ENCODE data around the gene SPNS3. TPM values are rescaled to one million over a fixed set of nuclear protein-coding genes. Genes with fewer than 3 reads are reported as not detected.

The SPNS3 gene
- total RNA-seq, 1 experiment from 2014 or later = 0.37 TPM

DNA sequence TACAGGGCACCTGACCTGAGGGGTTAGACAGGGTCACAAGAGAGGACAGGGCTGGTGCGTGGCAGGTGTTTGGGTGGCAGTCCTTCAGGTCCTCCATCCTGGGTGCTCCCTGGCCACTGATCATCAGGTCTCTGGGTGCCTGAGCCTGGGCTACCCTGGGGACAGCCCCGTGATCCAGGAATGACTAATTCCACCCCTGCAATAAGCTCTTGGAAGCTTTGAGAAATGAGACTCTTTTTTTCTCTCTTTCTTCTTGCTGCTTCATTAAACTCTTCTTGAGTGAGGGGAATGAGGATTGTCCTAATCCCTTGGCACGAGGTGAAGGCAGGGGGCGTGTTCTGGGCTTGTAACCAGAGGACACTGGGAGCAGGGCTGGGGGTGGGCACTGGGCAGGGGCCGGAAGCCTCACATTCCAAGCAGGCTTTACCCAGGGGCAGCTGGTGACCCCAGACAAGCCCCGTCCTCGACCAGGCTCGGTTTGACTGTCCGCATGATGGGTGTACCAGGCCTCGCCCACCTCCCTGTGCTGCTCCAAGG, 43.6 kb downstream of the SPNS3 start:
- ATAC-seq (no peak), DNase-seq (ENCODE audit: low read depth, low spot score) (no peak)
- no peak overlapping the region for H3K9ac ChIP-seq (ENCODE audit: low read length)
- intact Hi-C loops (cut with micrococcal nuclease) = no loop called here
- no peaks in the 10 kb centered on the region for H3K27me3 ChIP-seq (ENCODE audit: insufficient read depth, low read length)
- H3K36me3 ChIP-seq (ENCODE audit: control insufficient read depth in 1 of 2, insufficient read depth in 2 of 2, low read length in 2 of 2) = no peaks in the 10 kb centered on the region
- no peaks in the 10 kb centered on the region for H4K20me1 ChIP-seq (ENCODE audit: insufficient read depth)
- H3K79me2 ChIP-seq (ENCODE audit: insufficient read depth, low read length) = no peaks in the 10 kb centered on the region
- H3K27ac ChIP-seq (ENCODE audit: low read depth, low read length) = peak overlapping the region; percentile 50; the same call in 1 of the 2 replicates
- TF ChIP-seq, protein P1, sequence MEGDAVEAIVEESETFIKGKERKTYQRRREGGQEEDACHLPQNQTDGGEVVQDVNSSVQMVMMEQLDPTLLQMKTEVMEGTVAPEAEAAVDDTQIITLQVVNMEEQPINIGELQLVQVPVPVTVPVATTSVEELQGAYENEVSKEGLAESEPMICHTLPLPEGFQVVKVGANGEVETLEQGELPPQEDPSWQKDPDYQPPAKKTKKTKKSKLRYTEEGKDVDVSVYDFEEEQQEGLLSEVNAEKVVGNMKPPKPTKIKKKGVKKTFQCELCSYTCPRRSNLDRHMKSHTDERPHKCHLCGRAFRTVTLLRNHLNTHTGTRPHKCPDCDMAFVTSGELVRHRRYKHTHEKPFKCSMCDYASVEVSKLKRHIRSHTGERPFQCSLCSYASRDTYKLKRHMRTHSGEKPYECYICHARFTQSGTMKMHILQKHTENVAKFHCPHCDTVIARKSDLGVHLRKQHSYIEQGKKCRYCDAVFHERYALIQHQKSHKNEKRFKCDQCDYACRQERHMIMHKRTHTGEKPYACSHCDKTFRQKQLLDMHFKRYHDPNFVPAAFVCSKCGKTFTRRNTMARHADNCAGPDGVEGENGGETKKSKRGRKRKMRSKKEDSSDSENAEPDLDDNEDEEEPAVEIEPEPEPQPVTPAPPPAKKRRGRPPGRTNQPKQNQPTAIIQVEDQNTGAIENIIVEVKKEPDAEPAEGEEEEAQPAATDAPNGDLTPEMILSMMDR (IDR thresholded peaks at IDR 0.05 in 2 of 3, conservative IDR thresholded peaks at IDR 0.05 in 1 of 3; ENCODE audit: borderline replicate concordance in 1 of 3, insufficient read depth in 1 of 3, low read depth in 2 of 3, low read length in 2 of 3) = no peak
- TF ChIP-seq POLR2A (IDR thresholded peaks at IDR 0.05; ENCODE audit: borderline replicate concordance, extremely low read depth, insufficient read depth, insufficient read length) (no peak), EGR1 (IDR thresholded peaks at IDR 0.05; ENCODE audit: low read depth) (no peak), CBX3 (IDR thresholded peaks at IDR 0.05; ENCODE audit: low read depth) (no peak), FOSL1 (IDR thresholded peaks at IDR 0.05; ENCODE audit: low read depth) (no peak), SIN3A (IDR thresholded peaks at IDR 0.05; ENCODE audit: low read depth) (no peak), JUND (IDR thresholded peaks at IDR 0.05) (no peak), POLR2AphosphoS5 (IDR thresholded peaks at IDR 0.05; ENCODE audit: low read depth, low read length) (no peak), EZH2phosphoT487 (IDR thresholded peaks at IDR 0.05; ENCODE audit: borderline replicate concordance) (no peak), SP1 (IDR thresholded peaks at IDR 0.05; ENCODE audit: low read depth) (no peak)
- TF ChIP-seq, protein P2, sequence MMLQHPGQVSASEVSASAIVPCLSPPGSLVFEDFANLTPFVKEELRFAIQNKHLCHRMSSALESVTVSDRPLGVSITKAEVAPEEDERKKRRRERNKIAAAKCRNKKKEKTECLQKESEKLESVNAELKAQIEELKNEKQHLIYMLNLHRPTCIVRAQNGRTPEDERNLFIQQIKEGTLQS (IDR thresholded peaks at IDR 0.05) = no peak
- TF ChIP-seq, protein P3, sequence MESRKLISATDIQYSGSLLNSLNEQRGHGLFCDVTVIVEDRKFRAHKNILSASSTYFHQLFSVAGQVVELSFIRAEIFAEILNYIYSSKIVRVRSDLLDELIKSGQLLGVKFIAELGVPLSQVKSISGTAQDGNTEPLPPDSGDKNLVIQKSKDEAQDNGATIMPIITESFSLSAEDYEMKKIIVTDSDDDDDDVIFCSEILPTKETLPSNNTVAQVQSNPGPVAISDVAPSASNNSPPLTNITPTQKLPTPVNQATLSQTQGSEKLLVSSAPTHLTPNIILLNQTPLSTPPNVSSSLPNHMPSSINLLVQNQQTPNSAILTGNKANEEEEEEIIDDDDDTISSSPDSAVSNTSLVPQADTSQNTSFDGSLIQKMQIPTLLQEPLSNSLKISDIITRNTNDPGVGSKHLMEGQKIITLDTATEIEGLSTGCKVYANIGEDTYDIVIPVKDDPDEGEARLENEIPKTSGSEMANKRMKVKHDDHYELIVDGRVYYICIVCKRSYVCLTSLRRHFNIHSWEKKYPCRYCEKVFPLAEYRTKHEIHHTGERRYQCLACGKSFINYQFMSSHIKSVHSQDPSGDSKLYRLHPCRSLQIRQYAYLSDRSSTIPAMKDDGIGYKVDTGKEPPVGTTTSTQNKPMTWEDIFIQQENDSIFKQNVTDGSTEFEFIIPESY (IDR thresholded peaks at IDR 0.05; ENCODE audit: extremely low read depth, insufficient replicate concordance, low read length) = no peak
- peaks cover 20 to 41% of the 10 kb centered on the region in 2 experiments for H3K4me1 ChIP-seq (ENCODE audit: control insufficient read depth in 1 of 2, insufficient read depth in 2 of 2, low read length in 2 of 2)
- no peaks in the 10 kb centered on the region for H3K9me3 ChIP-seq (ENCODE audit: control insufficient read depth in 1 of 2, insufficient read depth in 1 of 2, low read depth in 1 of 2, low read length in 2 of 2)
- POLR2A ChIA-PET = no interaction called here
- H2AFZ ChIP-seq (ENCODE audit: low read depth, low read length, poor library complexity, severe bottlenecking) = no peak overlapping the region
- H3K4me2 ChIP-seq (ENCODE audit: low read length) = peak overlapping the region; percentile 56
- BruUV-seq (replicated peaks) = no TSS peak
- H3K9me2 ChIP-seq (ENCODE audit: insufficient read depth) = no peaks in the 10 kb centered on the region
- H3K4me3 ChIP-seq (replicated peaks in 1 of 2; ENCODE audit: low read depth in 1 of 2, low read length in 2 of 2) = no peak overlapping the region
- CTCF ChIA-PET = no interaction called here
- RAD21 ChIA-PET (ENCODE audit: low non-redundant PET in 1 of 2, low total read pairs in 2 of 2, uncharacterized antibody in 2 of 2, unreplicated experiment in 2 of 2) = interaction anchor here in 1 of 2 experiments (0.7 kb wide), 1 partner anchor 64 kb away, joined by 3 read pairs; no protein-coding TSS in a partner anchor

Measured in HCT116 (cell line).